ENCODE measurements around the gene CCDC88C. TPM values are rescaled to one million over a fixed set of nuclear protein-coding genes. Genes with fewer than 3 reads are reported as not detected.

The CCDC88C gene, protein sequence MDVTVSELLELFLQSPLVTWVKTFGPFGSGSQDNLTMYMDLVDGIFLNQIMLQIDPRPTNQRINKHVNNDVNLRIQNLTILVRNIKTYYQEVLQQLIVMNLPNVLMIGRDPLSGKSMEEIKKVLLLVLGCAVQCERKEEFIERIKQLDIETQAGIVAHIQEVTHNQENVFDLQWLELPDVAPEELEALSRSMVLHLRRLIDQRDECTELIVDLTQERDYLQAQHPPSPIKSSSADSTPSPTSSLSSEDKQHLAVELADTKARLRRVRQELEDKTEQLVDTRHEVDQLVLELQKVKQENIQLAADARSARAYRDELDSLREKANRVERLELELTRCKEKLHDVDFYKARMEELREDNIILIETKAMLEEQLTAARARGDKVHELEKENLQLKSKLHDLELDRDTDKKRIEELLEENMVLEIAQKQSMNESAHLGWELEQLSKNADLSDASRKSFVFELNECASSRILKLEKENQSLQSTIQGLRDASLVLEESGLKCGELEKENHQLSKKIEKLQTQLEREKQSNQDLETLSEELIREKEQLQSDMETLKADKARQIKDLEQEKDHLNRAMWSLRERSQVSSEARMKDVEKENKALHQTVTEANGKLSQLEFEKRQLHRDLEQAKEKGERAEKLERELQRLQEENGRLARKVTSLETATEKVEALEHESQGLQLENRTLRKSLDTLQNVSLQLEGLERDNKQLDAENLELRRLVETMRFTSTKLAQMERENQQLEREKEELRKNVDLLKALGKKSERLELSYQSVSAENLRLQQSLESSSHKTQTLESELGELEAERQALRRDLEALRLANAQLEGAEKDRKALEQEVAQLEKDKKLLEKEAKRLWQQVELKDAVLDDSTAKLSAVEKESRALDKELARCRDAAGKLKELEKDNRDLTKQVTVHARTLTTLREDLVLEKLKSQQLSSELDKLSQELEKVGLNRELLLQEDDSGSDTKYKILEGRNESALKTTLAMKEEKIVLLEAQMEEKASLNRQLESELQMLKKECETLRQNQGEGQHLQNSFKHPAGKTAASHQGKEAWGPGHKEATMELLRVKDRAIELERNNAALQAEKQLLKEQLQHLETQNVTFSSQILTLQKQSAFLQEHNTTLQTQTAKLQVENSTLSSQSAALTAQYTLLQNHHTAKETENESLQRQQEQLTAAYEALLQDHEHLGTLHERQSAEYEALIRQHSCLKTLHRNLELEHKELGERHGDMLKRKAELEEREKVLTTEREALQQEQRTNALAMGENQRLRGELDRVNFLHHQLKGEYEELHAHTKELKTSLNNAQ (N-terminal part only)
- total RNA-seq: 16.4 and 21.2 TPM in 2 replicates

DNA sequence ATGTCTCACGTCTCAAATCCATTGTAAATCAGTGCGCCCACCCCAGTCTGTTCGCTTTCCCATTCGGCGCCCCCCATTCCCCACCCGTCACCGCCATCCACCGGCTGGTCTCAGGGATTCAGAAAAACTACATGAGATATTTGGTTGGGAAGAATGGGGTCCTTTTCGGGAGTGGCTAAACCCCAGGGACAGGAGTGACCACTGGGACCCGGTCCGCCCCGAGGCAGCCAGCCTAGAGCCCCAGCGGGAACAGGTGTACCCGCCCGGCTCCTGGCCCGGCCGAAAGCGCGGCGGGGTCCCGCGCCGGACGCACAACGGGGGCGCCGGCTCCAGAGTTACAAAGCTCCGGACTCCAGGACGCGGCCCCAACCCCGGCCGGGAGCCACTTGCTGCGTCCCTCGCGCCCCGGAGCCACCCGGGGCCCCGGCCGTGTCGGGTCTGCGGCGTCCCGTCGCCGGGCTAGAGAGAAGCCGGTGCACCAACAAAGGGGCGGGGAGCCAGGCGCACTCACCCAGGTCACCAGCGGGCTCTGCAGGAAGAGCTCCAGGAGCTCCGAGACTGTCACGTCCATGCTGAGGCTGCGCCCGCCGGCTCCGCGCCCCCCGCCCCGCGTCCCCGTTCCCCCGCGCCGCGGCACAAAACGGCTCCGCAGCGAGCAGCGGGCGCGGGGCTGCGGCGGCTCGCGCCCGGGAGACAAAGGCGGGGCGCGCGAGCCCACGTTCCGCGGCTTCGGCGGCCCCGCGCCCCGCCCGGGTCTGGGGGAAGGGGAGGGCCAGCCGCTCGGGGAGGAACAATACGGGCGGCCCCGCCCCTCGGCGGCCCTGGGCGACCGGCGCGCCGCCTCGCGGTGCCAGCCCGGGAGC, at the start of gene CCDC88C:
TSS of gene CCDC88C (minus strand) at position 701 of the 863 bp plus-strand sequence. CDS start at position 571, 130 bp downstream.
- TF ChIP-seq, protein P1, sequence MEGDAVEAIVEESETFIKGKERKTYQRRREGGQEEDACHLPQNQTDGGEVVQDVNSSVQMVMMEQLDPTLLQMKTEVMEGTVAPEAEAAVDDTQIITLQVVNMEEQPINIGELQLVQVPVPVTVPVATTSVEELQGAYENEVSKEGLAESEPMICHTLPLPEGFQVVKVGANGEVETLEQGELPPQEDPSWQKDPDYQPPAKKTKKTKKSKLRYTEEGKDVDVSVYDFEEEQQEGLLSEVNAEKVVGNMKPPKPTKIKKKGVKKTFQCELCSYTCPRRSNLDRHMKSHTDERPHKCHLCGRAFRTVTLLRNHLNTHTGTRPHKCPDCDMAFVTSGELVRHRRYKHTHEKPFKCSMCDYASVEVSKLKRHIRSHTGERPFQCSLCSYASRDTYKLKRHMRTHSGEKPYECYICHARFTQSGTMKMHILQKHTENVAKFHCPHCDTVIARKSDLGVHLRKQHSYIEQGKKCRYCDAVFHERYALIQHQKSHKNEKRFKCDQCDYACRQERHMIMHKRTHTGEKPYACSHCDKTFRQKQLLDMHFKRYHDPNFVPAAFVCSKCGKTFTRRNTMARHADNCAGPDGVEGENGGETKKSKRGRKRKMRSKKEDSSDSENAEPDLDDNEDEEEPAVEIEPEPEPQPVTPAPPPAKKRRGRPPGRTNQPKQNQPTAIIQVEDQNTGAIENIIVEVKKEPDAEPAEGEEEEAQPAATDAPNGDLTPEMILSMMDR (conservative IDR thresholded peaks at IDR 0.05; ENCODE audit: low read depth, low read length): no peak
- peak within 1 kb of the TSS; percentile 74 for H3K4me3 ChIP-seq (ENCODE audit: low read depth, low read length)
- DNase-seq (ENCODE audit: low read depth): no peak

DNA sequence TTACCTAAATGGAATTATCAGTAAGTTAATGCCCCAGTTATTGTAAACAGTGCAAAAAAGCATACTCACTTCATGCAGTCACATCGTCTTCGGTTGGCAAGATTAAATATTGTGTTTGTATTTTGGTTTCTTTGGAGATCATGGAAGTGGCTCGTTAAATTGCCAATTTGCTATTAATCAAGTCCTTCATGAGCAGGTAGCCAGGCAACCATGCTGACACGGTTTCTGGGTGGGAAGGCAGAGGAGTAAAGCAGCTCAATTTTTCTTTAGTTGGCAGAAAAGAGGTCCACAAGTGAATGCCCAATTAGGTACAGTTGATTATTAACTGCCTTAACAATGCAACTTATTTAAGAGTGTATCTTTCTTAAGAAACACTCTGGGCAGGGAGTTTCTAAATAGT, 48.6 kb upstream of the CCDC88C start:
- TF ChIP-seq, protein P1 (conservative IDR thresholded peaks at IDR 0.05; ENCODE audit: low read depth, low read length): no peak
- no peak overlapping the region for H3K4me3 ChIP-seq (ENCODE audit: low read depth, low read length)
- DNase-seq (ENCODE audit: low read depth): peak; percentile 56

DNA sequence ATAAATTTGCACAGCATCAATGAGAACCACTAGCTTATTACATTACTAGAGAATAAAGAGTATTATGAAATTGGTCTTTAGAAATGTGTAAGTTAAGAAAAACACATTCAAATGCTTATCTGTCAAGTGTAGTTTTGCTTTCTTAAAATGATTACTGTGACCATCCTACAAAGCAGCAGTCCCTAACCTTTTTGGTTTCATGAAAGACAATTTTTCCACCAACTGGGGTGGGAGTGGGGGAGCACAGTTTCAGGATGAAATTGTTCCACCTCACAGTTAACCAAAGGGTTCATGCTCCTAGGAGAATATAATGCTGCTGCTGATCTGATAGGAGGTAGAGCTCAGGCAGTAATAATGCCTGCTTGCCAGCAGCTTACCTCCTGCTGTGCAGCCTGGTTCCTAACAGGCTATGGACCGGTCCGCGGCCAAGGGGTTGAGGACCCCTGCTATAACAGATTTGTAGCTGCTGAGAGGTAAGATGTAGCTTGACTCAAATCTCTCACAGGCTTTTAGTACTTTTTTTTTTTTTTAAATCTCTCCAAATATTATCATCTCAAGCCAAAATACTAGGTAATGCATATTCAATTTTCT, 47.1 kb upstream of the CCDC88C start:
- no peak for DNase-seq (ENCODE audit: low read depth)
- TF ChIP-seq, protein P1 (conservative IDR thresholded peaks at IDR 0.05; ENCODE audit: low read depth, low read length): no peak
- H3K4me3 ChIP-seq (ENCODE audit: low read depth, low read length): no peak overlapping the region

DNA sequence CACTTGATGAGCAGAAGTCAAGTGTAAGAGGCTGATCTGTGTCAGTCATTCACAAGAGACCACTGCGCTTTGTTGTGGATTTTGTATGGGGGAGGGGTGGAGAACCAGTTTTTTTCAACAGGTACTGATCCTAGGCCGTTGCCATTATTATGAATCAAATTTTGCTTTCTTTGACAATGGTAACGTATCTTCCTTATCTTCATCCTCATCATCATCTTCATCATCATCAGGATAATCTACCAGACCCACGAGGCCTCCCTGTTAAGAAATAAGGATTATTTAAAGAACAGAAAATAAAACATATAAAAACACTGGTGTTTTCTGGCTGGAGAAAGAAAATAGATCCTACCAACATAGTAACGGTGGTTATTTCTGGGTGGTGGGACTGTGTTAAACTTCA, 41.0 kb upstream of the CCDC88C start:
- TF ChIP-seq, protein P1 (conservative IDR thresholded peaks at IDR 0.05; ENCODE audit: low read depth, low read length): no peak
- no peak for DNase-seq (ENCODE audit: low read depth)
- no peak overlapping the region for H3K4me3 ChIP-seq (ENCODE audit: low read depth, low read length)

DNA sequence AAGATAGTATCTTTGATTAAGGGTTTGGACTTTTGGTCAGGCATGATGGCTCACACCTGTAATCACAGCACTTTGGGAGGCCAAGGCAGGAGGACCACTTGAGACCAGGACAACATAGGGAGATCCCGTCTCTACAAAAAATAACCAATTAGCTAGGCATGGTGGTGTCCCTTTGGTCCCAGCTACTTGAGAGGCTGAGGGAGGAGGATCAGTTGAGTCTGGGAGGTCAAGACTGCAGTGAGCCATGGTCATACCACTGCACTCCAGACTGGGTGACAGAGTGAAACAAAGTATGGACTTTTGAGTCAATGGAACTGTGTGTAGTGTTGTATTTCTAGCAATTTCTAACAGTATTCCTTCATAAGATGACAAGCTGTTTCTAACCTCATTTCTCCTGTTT, 38.7 kb upstream of the CCDC88C start:
- no peak for DNase-seq (ENCODE audit: low read depth)
- TF ChIP-seq, protein P1 (conservative IDR thresholded peaks at IDR 0.05; ENCODE audit: low read depth, low read length): no peak
- H3K4me3 ChIP-seq (ENCODE audit: low read depth, low read length): no peak overlapping the region
